Fibroblast of skin of right biceps (primary cell): ENCODE measurements around the gene MECR.
"Not testable (repeated sequence)": the region's sequence is repeated elsewhere in the genome, so short reads cannot be mapped to it uniquely, and the experiment has no call there.

Experiments used
- DNase-seq: peaks from one replicate; pipeline ENCODE4 v3.0.0-alpha.2; 2013

MECR gene

GRCh38 chr1:29234881-29235280 lies 4.1 kb upstream of the MECR start:
- DNase-seq: not testable (repeated sequence)

- no peak for DNase-seq
These were observed 3.7 kb upstream of the MECR start for GRCh38 chr1:29234471-29234870.

- DNase-seq: no peak
These were observed 3.0 kb upstream of the MECR start for GRCh38 chr1:29233693-29234092.

- DNase-seq: no peak
These were observed 1.7 kb upstream of the MECR start for GRCh38 chr1:29232387-29232786.

GRCh38 chr1:29230204-29230552 lies 556 bp downstream of the MECR start:
- no peak for DNase-seq

GRCh38 chr1:29227511-29227910 lies 3.2 kb downstream of the MECR start:
- no peak for DNase-seq

- DNase-seq: no peak
These were observed 5.4 kb downstream of the MECR start for GRCh38 chr1:29225361-29225760.

GRCh38 chr1:29224356-29224837 lies 6.3 kb downstream of the MECR start:
- no peak for DNase-seq

- no peak for DNase-seq
These were observed 7.2 kb downstream of the MECR start for GRCh38 chr1:29223521-29223920.

GRCh38 chr1:29222686-29223085 lies 8.0 kb downstream of the MECR start:
- no peak for DNase-seq

GRCh38 chr1:29222260-29222659 lies 8.5 kb downstream of the MECR start:
- not testable (repeated sequence) for DNase-seq

GRCh38 chr1:29221296-29221695 lies 9.4 kb downstream of the MECR start:
- DNase-seq: no peak

- DNase-seq: no peak
These were observed 12.5 kb downstream of the MECR start for GRCh38 chr1:29218223-29218622.

GRCh38 chr1:29217633-29218032 lies 13.1 kb downstream of the MECR start:
- no peak for DNase-seq

GRCh38 chr1:29213055-29213454 lies 17.7 kb downstream of the MECR start:
- no peak for DNase-seq

GRCh38 chr1:29211086-29212030 lies 19.4 kb downstream of the MECR start:
- no peak for DNase-seq

GRCh38 chr1:29210278-29211085 lies 20.3 kb downstream of the MECR start:
- DNase-seq: no peak

- peak; percentile 60 for DNase-seq
These were observed 21.6 kb downstream of the MECR start for GRCh38 chr1:29209173-29209572.

GRCh38 chr1:29208442-29208841 lies 22.3 kb downstream of the MECR start:
- no peak for DNase-seq

GRCh38 chr1:29202584-29203340 lies 28.0 kb downstream of the MECR start:
- DNase-seq: peak; percentile 98

- DNase-seq: no peak
These were observed 28.7 kb downstream of the MECR start for GRCh38 chr1:29202053-29202452.

GRCh38 chr1:29201595-29202051 lies 29.1 kb downstream of the MECR start:
- DNase-seq: no peak
